HG03159 (cell line): ENCODE results near the gene DCST1.

ENCODE experiments used
- ATAC-seq: cut with Tn5 transposase; IDR thresholded peaks from one replicate; pipeline ENCODE4 v1.9.1; 2021; ENCODE audit warnings: mild to moderate bottlenecking, moderate library complexity; ENCODE audit not compliant: unreplicated experiment

DCST1 gene

DNA sequence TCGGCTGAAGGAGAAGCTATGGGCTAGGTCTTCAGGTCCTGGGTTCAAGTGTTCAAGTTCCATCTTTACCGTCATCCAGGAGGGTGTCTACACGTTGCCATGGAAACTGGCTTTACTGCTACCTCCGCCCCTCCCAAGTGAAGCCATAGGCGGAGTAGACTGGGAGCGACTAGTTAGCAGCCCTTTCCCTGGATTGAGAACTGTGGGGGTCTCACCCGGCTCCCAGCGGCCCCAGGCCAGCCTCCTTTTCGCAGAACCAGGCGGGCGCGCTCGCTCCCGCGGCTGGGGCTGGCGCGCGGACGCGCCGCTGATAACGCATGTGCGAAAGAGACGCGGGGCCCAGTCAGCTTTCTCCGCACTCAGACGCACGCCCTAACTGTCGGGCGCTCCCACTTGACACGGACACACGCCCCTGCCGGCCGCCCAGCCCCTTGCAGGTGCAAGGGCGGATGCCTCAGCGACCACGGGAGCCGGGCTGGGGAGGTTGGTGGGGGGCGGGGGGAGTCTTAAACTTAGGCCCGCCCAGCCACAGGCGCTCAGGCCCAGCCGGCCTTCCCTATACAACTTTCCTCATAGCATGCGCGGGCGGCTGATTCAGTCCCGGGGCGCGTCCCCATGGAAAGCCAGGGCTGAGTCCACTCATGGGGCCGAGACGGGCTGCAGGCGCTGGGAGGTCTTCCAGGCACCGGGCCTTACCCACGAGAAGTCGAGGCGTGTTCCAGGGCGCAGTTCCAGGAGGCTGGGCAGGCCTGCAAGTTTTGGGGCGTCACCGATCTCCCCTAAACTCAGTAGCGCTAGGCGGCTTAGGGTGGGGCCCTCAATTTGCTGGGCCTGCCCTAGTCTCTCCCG lies 37.3 kb downstream of the DCST1 start:
- ATAC-seq = peak; percentile 74

DNA sequence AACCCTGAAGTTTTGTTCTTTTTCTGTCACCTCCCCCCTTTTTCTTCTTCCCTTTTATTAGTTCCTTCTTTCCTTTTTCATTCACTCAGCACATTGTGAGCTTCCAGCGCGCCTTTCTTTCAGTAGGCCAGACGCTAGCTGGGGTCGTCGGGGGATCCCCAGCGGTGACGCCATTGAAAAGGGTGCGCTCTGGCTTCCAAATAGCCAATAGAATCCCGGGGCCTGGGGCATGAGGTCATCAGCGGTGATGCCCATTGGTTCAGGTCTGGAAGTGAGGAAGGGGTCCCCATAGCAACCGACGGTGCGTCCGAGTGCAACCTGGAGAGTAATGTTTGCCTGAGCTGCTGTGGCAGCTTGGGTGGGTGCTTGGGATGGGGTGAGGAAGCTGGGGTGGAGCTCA lies 38.1 kb downstream of the DCST1 start:
- ATAC-seq = no peak

DNA sequence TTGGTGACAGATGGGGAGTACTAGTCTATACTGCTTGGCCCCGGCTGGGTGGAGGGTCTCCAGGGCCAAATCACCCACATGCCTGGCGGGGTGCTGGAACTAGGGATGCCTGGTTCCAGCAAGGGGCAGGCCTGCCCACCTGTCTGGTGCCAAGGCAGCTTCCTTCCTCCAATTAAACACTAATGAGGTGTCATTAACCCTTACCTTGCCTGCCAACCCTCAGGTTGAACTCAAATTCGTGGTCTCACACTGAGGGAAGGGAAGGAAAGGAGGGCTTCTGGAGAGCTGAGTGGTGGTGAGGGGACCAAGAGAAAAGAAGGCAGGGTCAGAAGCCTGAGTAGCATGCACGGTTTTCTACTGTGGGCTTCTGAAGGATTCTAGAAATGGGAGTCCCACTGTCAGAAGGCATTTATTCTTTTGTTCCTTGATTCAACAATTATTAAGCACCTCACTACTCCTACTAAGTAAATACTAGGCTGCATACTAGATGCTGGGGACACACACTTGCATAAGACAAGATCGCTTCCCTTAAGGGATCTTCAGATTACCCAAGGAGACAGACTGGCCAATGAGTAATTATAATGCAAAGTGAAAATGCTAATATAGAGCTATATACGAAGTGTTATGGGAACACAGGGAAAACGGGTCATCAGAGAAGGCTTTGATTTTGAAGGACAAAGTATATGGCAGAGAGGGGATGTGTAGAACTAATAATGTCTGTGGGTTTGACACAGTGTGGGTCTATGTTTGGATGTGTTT lies 39.1 kb downstream of the DCST1 start:
- ATAC-seq = no peak

DNA sequence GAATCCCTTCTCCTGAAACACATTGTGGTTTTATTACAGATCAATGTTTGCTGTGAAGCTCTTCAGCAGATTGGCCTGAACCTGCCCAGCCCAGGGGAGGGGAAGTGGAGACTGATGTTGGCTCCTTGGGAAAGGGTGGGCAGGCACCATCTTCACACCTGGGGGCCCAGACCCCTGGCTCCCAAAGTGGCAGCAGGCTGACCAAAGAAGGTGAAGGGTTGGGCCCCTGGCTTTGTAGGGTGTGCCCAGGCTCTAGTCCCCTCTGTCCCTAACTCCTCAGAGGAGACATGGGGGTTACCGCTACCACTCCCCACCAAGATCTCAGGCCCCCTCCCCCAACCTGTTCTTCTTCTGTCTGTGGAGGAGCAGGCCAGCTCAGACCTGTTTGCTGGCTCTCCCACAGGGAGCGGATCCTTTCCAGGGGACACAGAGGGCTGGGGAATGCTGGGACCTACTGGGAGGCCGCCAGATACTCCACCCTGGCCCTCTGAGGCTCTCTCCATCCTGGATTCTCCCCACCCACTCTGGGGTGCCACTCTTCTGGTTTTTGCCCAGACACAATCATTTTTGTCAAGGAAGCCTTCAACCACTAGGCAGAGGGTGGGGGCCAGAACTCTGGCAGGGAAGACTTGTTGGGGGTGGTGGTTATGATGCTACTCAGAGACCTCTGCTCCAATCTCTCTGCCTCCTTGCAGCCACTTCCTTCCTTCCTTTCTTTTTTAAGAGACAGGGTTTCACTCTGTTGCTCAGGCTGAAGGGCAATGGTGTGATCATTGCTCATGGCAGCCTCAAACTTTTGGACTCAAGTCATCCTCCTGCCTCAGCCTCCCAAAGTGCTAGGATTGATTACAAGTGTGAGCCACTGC lies 40.0 kb downstream of the DCST1 start:
- ATAC-seq = no peak

DNA sequence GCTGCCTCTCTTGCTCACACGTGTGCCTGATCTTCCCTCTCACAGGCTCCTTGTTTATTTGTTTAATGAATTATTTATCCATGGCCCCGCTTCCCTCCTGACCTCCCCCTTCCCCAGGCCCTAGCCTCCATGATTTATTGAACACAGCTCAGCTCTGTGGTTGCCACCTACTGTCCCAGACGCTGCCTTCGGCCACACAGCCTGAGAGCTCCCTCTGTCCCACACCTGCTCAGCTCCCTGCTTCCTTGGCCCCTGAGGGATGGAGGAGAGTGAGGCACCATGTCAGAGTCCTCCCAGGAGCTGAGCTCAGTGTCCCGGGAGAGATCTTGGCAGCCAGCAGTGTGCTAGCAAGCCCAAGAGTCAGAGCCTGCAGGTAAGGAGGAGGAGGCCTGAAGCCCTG lies 41.9 kb downstream of the DCST1 start:
- ATAC-seq = no peak

DNA sequence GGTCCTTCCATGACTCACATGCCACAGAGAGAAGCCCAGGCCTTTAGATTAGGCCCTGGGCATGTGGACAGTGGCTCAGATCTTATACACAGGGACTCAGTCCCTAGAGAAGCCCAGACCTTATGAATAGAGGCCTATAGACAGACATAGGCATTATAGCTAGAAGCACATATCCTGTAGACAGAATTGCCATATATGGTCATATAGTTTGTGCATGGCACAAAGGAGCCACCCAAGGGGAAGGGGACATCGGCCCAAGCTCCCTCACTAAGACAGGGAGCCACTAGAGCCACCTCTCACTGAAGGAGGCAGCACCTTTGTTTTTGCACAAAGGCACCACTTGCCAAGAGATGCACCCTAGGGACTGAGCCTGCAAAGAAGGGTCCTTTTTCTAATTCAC lies 42.7 kb downstream of the DCST1 start:
- ATAC-seq = no peak

DNA sequence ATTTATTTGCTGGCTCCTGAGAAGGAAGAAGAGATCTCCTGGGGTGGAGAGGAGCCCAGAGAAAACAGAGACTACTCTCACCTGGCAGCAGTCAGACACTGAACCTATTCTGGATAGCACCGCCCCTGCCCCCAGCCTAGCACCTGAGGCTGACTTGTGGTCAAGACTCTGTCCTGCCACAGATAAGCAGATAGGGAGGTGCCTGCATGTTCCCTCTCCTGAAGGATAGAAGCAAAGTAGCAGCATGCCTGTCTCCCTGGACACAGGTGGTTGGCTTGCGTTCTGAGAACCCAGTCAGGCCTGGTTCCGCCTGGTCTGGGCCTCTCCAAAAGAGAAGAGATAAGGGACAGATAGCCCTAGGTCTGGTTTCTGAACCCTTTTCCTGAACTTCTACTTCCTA lies 43.7 kb downstream of the DCST1 start:
- no peak for ATAC-seq

DNA sequence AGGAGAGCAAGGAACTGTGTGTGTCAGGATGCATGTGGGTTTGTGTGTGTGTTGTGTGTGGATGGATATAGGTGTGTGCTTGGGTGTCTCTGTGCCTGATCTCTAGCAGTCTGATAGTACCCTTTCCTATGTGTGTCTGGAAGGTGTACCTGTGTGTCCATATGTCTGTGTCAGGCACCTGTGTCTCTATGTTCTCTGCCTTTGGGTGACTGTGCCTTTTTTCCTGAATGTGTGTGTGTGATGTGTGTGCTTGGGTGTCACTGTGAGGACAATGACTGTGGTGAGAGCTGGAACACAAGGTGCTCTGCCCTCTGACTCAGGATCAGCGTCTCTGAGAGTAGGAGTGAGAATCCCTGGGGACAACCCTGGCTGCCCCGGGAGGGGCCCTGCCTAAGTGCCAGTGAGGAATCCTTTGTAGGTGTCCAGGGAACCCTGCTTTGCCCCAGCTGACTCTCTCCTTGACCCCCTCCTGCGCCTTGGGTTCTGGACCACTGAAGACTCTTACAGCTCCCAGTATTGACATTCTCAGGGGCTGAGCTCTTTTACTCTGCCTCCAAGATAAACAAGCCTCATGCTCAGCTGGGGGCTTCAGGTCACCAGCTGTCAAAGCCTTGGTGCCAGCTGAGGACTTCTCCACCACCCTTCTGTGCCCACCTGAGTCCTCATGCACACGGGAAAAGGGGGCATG lies 44.3 kb downstream of the DCST1 start:
- no peak for ATAC-seq

DNA sequence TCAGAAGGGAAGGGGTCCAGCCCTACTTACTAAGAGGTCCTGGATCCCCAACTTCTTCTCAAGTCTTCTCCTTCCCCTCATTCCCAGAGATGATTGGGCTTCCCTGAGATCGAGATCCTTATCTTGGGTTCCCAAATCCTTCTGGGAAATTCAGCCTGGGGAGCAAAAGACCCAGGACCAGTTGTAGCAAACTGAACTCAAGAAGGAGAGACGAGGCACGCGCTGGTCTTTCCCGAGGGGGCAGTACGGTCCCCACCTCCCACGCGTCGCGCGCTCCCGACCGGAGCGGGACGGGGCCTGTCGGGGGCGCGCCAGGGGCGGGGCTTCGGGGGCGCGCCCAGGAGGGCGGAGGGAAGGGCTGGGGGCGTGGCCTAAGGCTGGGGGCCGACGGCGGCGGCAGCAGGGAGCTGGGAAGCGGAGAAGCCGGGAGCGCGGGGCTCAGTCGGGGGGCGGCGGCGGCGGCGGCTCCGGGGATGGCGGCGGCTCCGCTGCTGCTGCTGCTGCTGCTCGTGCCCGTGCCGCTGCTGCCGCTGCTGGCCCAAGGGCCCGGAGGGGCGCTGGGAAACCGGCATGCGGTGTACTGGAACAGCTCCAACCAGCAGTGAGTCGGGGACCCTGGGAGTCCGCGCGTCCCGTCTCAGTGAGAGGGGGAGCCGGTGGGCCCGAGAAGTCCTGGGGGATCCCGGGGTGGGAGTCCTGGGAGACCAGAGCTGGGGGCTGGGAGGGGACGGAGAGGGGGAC lies 45.0 kb downstream of the DCST1 start, which contains the start of gene EFNA3:
Gene EFNA3 (plus strand): TSS at position 369 of the 741 bp plus-strand sequence. CDS start 105 bp downstream, at position 474.
- ATAC-seq = no peak

DNA sequence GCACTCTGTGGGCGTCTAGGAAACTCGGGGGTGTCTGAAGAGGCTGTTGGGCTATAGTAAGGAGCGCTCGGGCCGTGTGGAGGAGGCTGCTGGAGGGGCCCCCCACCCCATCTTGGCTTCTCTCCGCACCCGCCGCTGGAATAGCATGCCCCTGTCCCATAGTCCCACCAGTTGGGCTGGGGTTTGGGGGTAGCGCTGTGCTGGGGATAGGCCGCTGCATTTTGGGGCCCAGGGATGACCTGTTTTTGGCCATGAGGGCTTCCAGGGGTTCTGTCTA lies 45.5 kb downstream of the DCST1 start:
- ATAC-seq = no peak

DNA sequence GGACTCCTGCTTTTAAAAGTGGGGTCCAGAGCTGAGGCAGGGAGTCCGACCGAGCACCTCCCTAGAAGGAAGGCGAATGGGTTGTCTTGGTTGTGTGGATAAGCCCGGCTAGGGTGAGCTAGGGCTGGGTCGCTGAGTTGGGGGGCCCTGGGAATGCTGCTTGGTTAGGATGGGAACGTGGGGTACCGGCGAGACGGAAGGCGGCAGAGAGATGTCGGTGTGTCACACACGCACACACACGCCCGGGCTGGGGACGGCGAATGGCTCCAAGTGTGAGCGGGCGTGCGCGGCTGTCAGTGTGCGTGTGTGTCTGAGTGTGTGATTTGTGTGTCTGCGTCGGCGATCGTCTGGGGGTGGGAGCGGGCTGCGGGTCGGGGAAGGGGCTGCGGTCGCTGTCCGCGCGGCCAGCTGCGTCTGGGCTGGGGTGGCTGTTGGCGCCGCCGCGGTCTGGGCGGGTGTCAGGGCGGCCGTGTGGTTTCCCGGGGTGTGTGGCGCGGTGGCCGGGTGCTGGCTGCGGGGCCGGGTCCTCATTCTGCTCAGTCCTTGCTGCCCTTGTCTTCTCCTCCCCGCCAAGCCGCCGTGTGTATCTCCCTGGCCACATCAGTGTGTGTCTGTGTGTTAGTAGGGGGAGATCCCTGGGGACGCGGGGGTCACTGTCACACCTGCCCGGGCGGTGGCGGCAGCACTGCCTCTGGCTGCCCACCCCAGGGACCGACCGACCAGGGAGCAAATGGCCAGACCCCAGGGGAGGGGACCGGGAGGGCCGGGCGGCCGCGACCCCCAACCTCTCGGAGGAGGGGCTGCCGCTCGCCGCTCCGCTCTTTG lies 46.1 kb downstream of the DCST1 start:
- no peak for ATAC-seq

DNA sequence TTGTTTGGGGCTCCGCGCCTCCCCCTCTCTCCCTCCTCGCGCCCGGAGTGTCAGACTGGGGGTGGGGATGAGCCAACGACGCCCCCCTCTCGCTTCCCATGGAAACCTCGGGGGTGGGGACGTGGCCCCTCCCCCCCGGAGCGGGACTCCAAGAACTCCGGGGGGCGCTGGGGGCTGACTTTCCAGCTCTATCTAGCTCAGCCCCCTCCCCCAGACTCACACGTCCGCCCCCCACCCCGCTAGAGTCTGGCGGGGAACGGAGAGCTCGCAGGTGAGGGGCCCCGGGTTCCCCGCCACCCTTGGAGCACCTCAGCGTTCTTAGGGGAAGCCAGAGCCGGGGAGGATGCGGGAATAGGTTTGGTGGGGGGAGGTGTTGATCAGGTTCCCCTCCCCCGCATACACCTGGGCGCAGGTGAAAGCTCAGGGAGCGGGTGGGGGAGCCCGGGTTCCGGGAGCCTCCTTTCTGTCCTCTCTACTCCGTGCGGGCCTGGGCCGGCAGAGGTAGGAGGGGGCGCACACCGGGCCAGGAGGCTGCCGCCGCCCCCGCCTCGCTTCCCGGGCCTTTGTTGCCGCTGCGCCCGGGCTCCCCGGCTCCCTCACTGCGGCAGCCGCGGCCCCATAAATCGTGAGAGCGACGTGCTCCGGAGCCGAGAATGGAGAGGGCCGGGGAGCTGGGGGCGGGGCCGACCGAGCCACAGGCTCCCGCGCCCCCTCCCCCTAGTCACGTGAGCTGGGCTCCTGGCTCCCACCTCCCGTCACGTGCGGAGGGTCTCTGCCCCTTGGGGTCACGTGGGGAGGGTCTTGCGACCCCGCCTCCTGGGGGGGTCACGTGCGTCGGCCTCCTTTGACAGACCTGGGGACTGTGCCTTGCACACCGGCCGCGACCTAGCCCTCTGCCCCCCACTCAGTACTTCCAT lies 46.9 kb downstream of the DCST1 start:
- ATAC-seq = no peak

DNA sequence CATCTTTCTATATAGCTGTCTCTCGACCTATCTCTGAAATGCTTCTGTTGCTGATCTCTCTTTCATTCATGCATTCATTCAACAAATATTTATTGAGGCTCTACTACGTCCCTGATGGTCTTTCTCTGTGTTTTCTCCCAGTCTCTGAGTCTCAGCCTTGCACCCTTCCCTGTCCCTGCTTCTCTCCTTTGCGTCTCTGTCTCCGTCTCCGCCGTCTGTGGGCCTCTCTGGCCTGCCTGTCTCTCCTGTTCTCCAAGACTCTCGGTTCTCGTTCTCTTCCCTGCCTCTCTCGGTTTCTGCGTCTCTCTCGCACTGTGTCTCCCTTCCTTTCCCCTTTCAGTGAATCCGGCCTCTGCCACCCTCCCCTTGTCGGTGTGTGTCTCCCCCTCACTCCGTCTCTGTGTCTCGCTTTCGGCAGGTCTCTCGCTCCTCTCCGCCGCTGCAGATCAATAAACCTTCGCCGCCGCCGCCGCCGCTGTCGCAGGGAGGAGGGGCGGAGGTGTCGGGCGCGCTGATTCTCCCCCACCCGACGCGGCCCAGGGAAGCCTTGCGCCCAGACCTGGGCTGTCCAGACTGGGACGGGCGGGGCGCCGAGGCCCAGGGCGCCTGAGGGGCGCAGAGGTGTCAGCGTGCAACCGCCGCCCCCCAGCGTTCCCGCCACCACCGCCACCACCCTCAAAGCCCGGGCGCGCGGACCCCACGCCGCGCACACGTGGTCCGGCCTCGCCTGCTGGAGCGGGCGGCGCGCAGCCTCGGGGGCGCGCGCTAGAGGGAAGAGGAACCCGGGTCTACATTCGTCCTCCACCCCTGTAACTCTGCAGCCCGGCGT lies 48.1 kb downstream of the DCST1 start:
- no peak for ATAC-seq

DNA sequence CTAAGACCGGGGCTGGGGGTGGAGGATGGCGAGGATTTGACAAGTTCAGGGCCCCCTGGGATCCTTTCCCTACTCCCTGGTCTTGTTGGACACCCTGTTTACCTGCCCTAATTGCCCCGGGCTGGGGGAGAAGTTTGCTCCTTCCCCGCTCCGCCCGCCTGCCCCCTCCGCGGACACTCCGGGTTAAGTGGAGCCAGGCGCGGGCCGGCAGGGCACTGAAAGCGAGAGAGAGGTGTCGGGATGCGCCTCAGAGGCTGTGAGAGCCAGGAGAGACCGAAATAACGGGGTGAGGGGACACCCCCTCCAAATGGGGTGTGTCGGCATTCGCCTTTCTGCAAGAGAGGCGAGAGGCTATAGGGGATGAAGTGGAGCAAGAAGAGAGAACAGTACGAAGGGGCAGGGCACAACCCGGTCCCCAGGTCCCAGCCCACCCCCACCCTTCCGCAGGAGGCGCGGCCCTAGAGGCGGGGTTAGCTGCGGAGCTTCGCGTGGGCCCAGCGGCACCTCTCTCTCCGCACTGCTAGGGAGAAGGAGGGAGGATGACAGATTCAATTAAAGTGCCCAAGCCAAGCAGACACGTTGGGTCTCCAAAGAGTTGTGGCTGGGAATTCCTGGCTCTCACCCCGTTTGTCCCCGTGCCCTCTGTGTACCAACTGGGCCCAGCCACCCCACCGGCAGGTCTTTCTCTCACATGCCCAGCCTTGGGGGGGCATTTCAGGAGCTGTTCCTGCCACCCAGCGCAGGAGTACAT lies 48.9 kb downstream of the DCST1 start:
- no peak for ATAC-seq

DNA sequence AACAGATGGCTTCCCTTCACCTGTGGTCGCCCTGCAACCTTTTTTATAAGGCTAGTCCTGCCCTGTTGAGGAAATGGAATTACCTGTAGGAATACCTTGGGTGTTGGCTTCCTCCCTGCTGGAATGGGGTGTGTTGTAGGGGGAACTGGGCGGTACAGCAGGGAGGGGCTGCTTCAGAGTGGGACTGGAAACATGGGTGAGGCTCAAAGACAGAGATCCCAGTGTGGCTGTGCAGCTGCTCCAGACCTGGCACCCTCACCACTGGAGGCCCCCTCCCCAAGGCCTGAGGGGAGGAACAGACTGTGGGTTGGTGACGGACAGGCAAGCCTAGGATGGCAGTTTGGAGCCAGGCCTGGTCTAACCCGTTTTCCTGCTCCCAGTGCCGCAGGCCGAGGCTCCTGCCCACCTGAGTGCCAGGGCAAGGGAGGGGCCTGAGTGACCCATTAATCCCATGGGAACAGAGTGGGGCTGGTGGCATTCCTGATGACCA lies 49.5 kb downstream of the DCST1 start:
- no peak for ATAC-seq

DNA sequence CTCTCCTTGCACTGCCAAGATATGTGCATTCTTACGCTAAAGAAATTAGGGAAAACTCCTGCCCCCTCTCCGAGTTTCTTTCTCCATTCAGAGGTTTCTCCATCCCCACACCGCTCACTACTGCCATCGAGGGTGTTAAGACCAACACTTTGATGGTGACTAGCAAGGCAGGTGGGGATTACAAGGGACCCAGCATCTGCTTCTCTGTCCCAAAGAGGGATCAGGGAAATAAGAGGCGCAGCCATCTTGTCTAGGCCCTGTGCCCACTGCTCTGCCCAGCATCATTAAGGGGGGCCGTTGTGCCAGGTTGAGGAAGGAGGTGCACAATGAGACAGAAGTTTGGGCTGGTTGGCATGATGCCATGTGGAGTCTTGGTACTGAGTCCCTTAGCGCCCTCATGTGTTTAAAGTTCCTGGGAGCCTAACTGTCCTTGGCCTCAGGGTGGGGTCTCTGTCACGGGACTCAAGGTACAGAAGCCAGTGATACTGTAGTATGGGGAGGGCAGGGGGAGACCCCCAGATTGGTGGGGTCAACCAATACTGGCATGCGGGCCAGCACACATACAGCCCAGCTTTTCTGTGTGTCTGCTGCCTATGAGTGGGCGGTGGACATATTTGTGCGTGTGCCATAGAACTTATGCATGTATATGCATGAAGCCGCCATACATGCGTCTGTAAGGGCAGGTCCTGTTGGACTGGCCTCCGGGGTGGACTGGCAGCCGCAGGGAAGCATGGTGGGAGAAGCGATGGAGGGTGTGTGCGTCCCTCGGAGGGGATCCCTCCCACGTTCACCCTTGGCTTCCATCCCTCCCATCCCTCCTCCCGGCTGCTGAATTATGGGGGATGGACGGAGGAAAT lies 50.5 kb downstream of the DCST1 start:
- ATAC-seq = no peak
